GM11168 (cell line): ENCODE results near the gene CBLB.

Experiments
- in situ Hi-C: fragments of 300-500 bp; cut with MboI; formaldehyde crosslinking; loops from one replicate; pipeline ENCODE4 v1.12.0; 2022; ENCODE audit warnings: low sequenced_read_pairs; ENCODE audit not compliant: unreplicated experiment

Gene CBLB

DNA sequence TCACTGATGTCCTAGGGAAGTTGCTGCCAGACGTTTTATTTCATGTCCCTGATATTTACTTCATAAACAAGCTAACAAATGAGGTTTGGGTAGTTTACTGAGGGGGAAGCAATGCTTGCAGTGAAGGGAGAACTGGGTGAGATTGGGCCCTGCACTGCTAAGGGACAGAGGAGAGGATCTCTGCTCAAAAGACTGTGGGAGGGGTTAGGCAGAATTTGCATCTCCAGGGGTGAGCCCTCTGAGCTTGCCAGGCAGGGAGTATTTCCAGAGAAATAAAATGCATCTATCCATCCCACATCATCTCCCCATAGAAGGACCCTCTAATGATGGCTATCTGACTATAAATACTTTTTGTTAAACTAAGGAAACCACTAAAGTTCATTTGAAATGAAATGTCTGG is 215.6 kb downstream of the CBLB start:
- in situ Hi-C loops, result no loop called here

- in situ Hi-C loops, result no loop called here
Measured at GRCh38 chr3:105649480-105649879, 219.3 kb downstream of the CBLB start.

- in situ Hi-C loops, result no loop called here
Measured at GRCh38 chr3:105647047-105647446, 221.8 kb downstream of the CBLB start.

DNA sequence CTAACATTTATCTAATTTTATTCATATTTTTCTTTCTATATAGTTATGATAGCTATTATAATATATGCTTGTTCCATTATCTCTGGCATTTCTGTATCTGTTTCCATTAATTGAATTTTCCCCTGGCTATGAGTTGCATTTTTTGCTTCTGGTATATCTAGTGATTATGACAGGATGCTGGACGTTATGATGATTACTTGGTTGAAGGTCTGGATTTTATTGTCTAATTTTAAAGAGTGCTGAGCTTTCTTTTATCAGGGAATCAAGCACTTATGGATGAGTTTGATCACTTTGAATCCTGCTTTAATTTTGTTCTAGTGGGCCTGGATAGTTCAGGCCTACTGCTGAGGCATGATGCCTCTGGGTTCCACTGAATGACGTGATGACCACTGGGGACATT is 229.7 kb downstream of the CBLB start:
- in situ Hi-C loops, result no loop called here

DNA sequence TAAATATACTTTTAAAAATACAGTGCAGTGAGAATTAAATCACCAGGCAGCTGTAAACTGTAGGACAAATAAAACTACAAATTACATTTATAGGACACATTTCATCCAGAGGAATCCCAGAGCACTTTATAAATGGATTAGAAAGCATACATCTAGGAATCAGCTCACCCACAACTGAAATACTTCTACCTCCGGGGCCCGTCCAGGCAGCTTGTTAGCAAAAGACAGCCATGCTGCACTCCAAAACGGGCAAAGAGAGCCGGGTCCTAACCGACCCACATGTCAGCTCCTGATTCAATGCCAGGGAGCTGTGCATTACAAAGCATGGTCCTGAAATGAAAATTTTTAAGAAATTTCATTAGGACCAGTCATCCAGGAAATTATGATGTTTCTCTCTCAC is 234.1 kb downstream of the CBLB start:
- in situ Hi-C loops, result no loop called here

DNA sequence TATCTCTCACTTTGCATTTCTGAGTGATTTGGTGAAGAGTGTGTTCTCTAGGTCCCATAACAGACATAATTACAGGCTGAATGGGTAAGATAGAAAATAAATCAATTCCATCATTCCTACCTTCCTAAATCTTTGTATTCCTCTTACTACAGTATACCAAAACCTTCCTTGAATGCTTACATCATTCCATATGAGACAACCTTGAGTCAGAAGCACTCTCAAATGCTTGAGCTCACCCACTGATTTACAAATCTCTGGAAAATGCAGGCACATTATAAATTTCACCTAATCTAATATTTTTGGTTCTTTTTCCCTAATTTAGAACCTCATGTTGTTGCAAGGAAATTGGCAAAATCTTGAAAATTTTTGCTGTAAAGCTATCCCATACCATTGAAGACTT is 239.1 kb downstream of the CBLB start:
- in situ Hi-C loops, result no loop called here

- in situ Hi-C loops, result no loop called here
Measured at GRCh38 chr3:105626739-105627138, 242.1 kb downstream of the CBLB start.

DNA sequence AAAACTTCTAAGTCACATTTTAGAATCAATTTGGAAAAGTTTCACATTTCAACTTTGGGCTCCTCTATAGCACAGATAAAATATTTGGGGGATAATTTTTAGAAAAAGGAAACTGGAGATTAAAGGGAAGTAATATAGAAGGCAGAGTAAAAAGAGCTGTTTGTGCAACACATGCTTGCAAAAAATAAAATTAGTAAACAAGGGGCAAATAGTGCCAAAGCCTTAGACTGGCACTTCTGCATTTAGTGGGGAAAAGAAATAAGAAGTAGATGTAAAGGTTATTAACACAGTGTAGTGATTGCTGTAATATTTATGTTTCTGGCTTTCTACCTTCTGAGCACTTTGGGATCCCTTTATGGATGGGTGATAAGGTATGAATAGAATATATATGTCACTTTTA is 246.6 kb downstream of the CBLB start:
- in situ Hi-C loops, result no loop called here

GRCh38 chr3:105620236-105620635 is 248.6 kb downstream of the CBLB start:
- in situ Hi-C loops, result no loop called here

DNA sequence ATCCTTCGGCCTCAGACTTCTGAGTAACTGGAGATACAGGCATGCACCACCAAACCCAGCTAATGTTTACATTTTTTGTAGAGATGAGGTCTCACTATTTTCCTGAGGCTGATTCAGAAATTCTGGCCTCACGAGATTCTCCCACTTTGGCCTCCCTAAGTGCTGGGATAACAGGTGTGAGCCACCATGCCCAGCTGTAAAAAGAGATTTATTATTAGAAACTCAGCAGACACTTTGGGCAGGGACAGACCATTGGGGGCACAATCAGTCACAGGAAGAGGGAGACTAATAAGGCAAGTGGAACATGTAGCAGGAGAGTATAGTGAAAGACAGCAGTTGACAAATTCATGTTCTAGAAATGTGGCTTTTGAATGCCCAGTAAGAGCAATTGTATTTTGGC is 249.2 kb downstream of the CBLB start:
- in situ Hi-C loops, result no loop called here

DNA sequence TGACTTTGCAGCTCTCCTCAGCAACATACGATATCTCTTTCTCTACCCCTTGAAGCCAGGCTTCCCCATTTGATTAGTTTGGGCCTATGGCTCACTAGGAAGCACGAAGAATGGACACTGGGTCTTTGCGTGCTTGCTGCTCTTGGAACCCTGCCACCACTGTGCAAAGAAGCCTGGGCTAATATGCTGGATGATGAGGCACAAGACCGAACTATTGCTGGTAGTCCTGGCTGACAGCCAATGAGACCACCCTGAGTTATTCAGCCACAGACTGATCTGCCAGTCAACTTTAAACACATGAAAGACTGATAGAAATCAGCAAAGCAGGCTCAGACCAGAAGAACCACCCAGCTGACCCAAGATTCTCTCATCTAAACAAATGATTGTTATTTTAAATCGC is 250.3 kb downstream of the CBLB start:
- in situ Hi-C loops, result no loop called here

- in situ Hi-C loops, result no loop called here
Measured at GRCh38 chr3:105616374-105617121, 252.3 kb downstream of the CBLB start.

GRCh38 chr3:105615814-105616213 is 253.0 kb downstream of the CBLB start:
- in situ Hi-C loops, result no loop called here

GRCh38 chr3:105614288-105615030 is 254.4 kb downstream of the CBLB start:
- in situ Hi-C loops, result no loop called here

DNA sequence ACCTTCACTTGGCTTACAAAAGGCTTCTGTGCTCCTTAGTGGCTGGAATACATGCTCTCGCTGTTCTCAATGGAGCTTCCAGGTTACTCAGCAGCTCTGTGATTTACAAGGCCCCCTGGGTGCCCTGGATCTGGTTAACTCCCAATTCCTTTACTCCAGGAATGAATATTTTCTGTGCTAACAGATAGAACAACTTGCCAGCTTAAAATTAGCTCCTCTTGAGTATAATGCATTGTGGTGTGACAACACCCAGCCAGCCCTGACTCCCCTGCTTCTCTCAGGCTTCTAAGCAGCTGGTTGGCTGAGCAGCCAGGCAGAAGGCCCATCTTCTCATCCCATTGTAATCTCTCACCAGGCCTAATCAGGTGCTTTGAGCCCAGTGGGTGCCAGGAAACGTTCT is 255.7 kb downstream of the CBLB start:
- in situ Hi-C loops, result no loop called here

- in situ Hi-C loops, result no loop called here
Measured at GRCh38 chr3:105611304-105612192, 257.3 kb downstream of the CBLB start.

DNA sequence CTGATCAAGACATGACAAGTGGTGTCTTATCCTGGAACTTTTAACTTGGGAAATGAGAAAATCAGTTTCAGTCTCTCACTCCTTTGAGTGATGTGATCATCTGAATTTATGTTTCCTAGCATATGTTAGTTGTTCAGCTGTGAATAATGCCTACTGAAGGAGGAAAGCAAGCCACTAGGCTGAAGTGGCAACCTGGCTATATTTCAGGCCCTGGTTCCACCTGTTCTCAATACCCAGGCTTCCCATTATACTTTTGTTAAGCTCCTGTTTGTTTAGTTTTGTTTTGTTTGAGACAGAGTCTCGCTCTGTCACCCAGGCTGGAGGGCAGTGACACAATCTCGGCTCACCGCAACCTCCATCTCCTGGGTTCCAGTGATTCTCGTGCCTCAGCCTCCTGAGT is 258.3 kb downstream of the CBLB start:
- in situ Hi-C loops, result no loop called here

DNA sequence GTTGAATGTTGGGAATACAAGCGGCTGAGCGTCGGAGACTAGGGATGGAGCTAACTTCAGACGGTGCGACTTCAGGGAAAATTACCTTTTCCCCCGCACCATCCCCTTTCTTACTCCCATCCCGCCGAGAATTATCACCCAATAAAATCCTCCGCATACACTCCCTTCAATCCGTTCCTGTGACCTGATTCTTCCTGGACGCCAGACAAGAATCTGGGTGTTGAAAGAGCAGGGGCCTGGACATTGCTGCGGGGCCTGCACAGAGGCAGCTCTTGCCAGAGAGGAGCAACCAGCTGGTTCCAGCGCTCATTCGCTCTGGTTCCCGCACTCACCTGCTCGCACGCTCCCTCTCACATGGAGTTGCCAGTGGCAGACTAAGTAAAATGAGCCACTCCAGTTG is 260.2 kb downstream of the CBLB start:
- in situ Hi-C loops, result no loop called here

- in situ Hi-C loops, result no loop called here
Measured at GRCh38 chr3:105606016-105606415, 262.8 kb downstream of the CBLB start.
